HG02852 (cell line): ENCODE data around the gene TMEM271.

Source experiments
- ATAC-seq: cut with Tn5 transposase; IDR thresholded peaks from one replicate; pipeline ENCODE4 v1.9.1; 2021; ENCODE audit warnings: mild to moderate bottlenecking, moderate library complexity; ENCODE audit not compliant: unreplicated experiment

TMEM271 gene

GRCh38 chr4:535181-535923 is 40.7 kb downstream of the TMEM271 start:
- ATAC-seq: no peak

- ATAC-seq: no peak
Measured at GRCh38 chr4:534576-535151, 41.4 kb downstream of the TMEM271 start.

- no peak for ATAC-seq
Measured at GRCh38 chr4:534101-534575, 42.0 kb downstream of the TMEM271 start.

- no peak for ATAC-seq
Measured at GRCh38 chr4:533318-534100, 42.6 kb downstream of the TMEM271 start.

- no peak for ATAC-seq
Measured at GRCh38 chr4:532588-533317, 43.3 kb downstream of the TMEM271 start.

- no peak for ATAC-seq
Measured at GRCh38 chr4:531721-532565, 44.2 kb downstream of the TMEM271 start.

GRCh38 chr4:531076-531475 is 45.0 kb downstream of the TMEM271 start:
- no peak for ATAC-seq

GRCh38 chr4:530017-530781 is 45.9 kb downstream of the TMEM271 start:
- ATAC-seq: no peak

GRCh38 chr4:529563-529962 is 46.5 kb downstream of the TMEM271 start:
- ATAC-seq: no peak

GRCh38 chr4:528835-529234 is 47.3 kb downstream of the TMEM271 start:
- ATAC-seq: no peak

GRCh38 chr4:528296-528695 is 47.8 kb downstream of the TMEM271 start:
- ATAC-seq: no peak

- no peak for ATAC-seq
Measured at GRCh38 chr4:526971-527460, 49.1 kb downstream of the TMEM271 start.

GRCh38 chr4:526189-526909 is 49.7 kb downstream of the TMEM271 start:
- ATAC-seq: no peak

- no peak for ATAC-seq
Measured at GRCh38 chr4:525660-526059, 50.4 kb downstream of the TMEM271 start.

- ATAC-seq: no peak
Measured at GRCh38 chr4:524196-524595, 51.9 kb downstream of the TMEM271 start.
